BLaER1 (cell line): ENCODE results near the gene PHLDB2.

Experiments used
- H3K27ac ChIP-seq: shearing (Covaris generic); formaldehyde crosslinking; 2 replicates; pipeline ENCODE4 v1.8.1; 2022
- H3K27me3 ChIP-seq: shearing (Covaris generic); formaldehyde crosslinking; 2 replicates; pipeline ENCODE4 v1.8.1; 2022
- H3K36me3 ChIP-seq: shearing (Covaris generic); formaldehyde crosslinking; 2 replicates; pipeline ENCODE4 v1.8.1; 2022
- H3K4me1 ChIP-seq: shearing (Covaris generic); formaldehyde crosslinking; 2 replicates; pipeline ENCODE4 v1.8.1; 2022
- H3K4me2 ChIP-seq: shearing (Covaris generic); formaldehyde crosslinking; 2 replicates; pipeline ENCODE4 v1.8.1; 2022
- H3K4me3 ChIP-seq: shearing (Covaris generic); formaldehyde crosslinking; 2 replicates; pipeline ENCODE4 v1.8.1; 2022
- H3K9ac ChIP-seq: shearing (Covaris generic); formaldehyde crosslinking; 2 replicates; pipeline ENCODE4 v1.8.1; 2022
- H3K9me3 ChIP-seq: shearing (Covaris generic); formaldehyde crosslinking; 2 replicates; pipeline ENCODE4 v1.8.1; 2022
- H4K20me1 ChIP-seq: shearing (Covaris generic); formaldehyde crosslinking; 2 replicates; pipeline ENCODE4 v1.8.1; 2022
- Cebpa-rat ChIP-seq: shearing (Covaris generic); IDR thresholded peaks from 2 replicates; pipeline ENCODE4 v1.8.1; 2022

PHLDB2 gene

DNA sequence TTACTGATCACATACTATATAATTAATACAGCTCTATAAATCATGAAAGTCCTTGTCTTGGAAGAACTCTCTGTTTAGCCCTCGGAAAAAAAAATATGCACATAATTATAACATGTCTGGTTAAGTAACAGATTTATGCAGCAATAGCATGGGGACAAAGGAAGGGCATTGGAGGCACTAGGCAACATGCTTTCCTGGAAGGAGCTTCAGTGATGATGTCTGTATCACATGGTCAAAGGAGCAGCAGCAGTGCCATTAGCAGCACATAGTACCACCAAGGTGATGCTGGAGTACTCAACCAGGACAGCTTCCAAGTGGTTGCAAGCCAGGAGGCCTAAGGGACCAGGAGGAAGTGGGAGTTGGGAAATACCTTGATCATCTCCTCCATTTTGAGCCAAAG lies 36.3 kb upstream of the PHLDB2 start:
- no peak overlapping the region for H3K4me3 ChIP-seq
- H4K20me1 ChIP-seq = no peaks in the 10 kb centered on the region
- H3K27ac ChIP-seq = no peak overlapping the region
- TF ChIP-seq Cebpa-rat = no peak
- no peaks in the 10 kb centered on the region for H3K36me3 ChIP-seq
- no peak overlapping the region for H3K4me2 ChIP-seq
- no peaks in the 10 kb centered on the region for H3K27me3 ChIP-seq
- H3K4me1 ChIP-seq = peaks cover 18% of the 10 kb centered on the region
- peaks cover 24% of the 10 kb centered on the region for H3K9me3 ChIP-seq
- H3K9ac ChIP-seq = no peak overlapping the region

DNA sequence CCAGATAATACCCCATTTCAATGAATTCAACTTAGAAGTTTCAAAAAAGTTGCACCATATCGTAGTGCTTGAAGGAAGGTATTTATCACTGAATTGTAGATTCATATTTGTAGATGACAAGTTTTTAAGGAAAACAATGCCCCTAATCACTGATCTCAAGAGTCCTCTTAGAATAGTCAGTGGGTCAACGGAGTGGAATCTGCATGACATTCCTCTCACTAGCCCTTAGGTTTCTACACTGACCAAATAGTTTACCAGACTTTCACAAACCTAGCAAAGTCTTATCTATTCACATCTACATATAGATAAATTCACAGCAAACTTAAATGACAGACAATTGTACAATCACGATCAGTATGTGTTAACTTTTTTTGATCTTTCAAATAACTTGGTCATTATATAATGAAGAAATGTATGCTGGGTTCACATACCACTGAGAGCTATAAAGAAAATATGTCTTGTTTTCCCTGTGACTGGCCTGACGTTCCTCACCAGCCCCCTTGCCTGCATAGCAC lies 35.7 kb upstream of the PHLDB2 start:
- Histone ChIP-seq H3K27ac (no peak overlapping the region), H3K4me2 (no peak overlapping the region), H3K4me1 (peaks cover 18% of the 10 kb centered on the region), H3K9me3 (peaks cover 22% of the 10 kb centered on the region), H3K36me3 (no peaks in the 10 kb centered on the region), H3K9ac (no peak overlapping the region), H3K4me3 (no peak overlapping the region), H3K27me3 (no peaks in the 10 kb centered on the region), H4K20me1 (no peaks in the 10 kb centered on the region)
- TF ChIP-seq Cebpa-rat = no peak

DNA sequence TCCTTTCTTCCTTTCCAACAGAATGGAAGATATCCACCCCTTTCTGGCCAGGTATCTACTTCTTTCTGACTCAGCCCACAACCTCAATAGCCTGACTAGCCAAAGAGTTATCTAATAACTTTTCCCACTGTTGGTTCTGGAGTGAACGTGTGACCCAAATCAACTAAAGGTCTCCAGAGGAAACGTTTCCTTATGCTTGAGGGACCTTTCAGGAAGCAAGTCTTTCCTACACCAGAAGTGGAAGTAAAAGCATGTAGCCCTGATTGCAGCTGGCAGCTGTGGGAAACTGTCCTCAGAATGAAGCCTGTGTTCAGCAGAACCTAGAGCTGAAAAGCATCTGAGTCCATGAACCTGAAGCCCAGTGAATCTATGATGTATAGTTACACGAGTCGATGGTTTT lies 34.7 kb upstream of the PHLDB2 start:
- TF ChIP-seq Cebpa-rat = no peak

DNA sequence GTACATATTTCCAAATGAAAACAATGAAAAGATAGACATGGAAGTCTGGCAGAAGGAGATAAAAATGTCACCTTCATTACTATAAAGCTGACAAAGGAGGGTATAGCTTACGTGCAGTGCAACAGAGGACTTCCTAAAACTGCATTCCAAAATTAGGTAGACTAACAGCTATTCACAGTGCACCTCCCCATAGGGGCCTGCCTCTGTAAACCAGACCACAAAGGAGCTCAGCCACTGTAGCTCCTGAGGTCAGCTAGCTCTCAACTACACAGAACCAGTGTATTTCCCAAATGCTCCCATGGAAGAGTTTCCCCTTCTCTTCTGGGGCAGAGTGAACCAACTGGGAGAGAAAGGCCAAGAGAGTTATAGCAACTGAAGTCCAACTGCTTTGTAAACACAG lies 31.2 kb upstream of the PHLDB2 start:
- peaks cover 18% of the 10 kb centered on the region for H3K4me1 ChIP-seq
- H3K36me3 ChIP-seq = no peaks in the 10 kb centered on the region
- H3K4me3 ChIP-seq = no peak overlapping the region
- no peaks in the 10 kb centered on the region for H3K9me3 ChIP-seq
- no peaks in the 10 kb centered on the region for H4K20me1 ChIP-seq
- no peak overlapping the region for H3K4me2 ChIP-seq
- no peak for TF ChIP-seq Cebpa-rat
- H3K9ac ChIP-seq = no peak overlapping the region
- H3K27ac ChIP-seq = no peak overlapping the region
- no peaks in the 10 kb centered on the region for H3K27me3 ChIP-seq

More for the DNA sequence above, 34.7 kb upstream of the PHLDB2 start:
- Histone ChIP-seq H4K20me1 (no peaks in the 10 kb centered on the region), H3K9me3 (peaks cover 14% of the 10 kb centered on the region), H3K27ac (no peak overlapping the region), H3K4me2 (peak overlapping the region; percentile 20), H3K4me3 (no peak overlapping the region), H3K9ac (no peak overlapping the region), H3K4me1 (peaks cover 18% of the 10 kb centered on the region), H3K27me3 (no peaks in the 10 kb centered on the region), H3K36me3 (no peaks in the 10 kb centered on the region)

DNA sequence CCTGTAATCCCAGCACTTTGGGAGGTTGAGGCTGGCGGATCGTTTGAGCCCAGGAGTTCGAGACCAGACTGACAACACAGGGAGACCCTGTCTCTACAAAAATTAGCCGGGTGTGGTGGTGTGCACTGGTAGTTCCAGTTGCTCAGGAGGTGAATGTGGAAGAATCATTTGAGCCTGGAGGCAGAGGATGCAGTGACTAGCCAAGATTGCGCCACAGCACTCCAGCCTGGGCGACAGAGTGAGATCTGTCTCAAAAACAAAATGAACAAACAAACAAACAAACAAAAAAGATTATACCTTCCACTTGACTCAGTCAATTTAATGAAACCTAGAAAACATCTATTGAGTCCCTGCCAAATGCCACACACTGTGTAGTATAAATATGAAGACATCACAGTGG lies 30.5 kb upstream of the PHLDB2 start:
- H3K27ac ChIP-seq = no peak overlapping the region
- H3K4me1 ChIP-seq = peaks cover 18% of the 10 kb centered on the region

DNA sequence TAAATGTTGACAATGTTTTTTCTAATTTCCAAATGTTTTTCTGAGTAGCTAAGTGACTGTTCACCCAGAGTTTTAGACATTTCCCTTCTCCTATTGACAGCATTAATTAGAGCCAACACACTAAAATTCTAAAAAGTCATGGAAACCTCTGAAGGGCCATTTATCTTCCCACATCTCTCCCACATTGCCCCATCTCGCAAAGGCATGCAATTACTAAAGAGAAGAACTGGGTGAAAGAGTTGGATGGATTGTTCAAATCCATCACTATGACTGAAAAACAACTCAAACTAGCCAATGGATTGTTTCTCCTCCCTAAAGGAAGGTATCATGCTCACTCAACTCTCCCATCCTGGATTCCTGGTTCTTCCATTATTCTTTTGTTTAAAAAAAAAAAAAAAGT lies 30.0 kb upstream of the PHLDB2 start:
- Histone ChIP-seq H4K20me1 (no peaks in the 10 kb centered on the region), H3K4me3 (no peak overlapping the region), H3K27ac (no peak overlapping the region), H3K36me3 (no peaks in the 10 kb centered on the region), H3K27me3 (no peaks in the 10 kb centered on the region), H3K4me2 (no peak overlapping the region), H3K9ac (no peak overlapping the region), H3K9me3 (no peaks in the 10 kb centered on the region), H3K4me1 (peaks cover 15% of the 10 kb centered on the region)
- TF ChIP-seq Cebpa-rat = no peak

More for the DNA sequence above, 30.5 kb upstream of the PHLDB2 start:
- Histone ChIP-seq H3K4me2 (no peak overlapping the region), H3K27me3 (no peaks in the 10 kb centered on the region), H3K9ac (no peak overlapping the region), H4K20me1 (no peaks in the 10 kb centered on the region), H3K4me3 (no peak overlapping the region), H3K36me3 (no peaks in the 10 kb centered on the region), H3K9me3 (no peaks in the 10 kb centered on the region)
- TF ChIP-seq Cebpa-rat = no peak

DNA sequence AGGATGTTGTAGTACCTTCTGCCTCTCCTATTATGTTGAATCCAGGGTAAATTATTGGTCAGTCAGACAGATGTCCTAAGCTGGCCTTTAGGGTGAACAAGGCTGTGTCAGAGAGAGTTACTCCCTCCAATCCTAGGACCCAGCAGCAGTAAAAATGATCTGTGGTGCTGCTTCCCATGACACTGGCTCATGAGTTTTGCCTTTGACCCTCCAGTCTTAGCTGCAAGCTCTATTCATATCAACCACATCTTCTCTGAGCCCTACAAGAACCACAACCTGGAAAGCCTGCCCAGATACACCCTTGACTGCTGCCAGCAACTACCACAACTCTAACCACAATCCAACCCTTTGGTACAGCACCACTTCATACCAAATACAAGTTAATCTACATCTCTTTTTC lies 27.2 kb upstream of the PHLDB2 start:
- TF ChIP-seq Cebpa-rat = no peak
- H3K4me3 ChIP-seq = no peak overlapping the region

DNA sequence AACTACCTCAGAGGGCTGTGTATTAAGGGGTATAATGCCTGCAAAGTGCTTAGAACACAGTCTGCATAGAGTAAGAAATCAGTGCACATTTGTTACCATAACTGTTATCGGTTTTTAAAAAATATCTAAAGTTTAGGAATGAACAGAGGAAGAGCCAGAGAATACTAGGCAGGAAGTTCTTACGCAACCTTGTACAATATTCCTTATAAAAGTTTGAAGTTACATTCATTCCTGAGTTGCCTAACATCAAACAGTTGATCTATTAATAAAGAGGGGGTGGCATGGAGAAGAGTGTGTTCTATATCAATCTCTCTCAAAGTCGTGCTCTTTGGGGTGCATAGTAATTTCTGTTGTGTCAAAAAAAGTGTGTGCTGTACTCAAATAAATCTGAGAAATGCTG lies 22.0 kb upstream of the PHLDB2 start:
- TF ChIP-seq Cebpa-rat = no peak
- Histone ChIP-seq H4K20me1 (no peaks in the 10 kb centered on the region), H3K27me3 (no peaks in the 10 kb centered on the region), H3K4me3 (no peak overlapping the region), H3K4me2 (no peak overlapping the region), H3K9me3 (no peaks in the 10 kb centered on the region), H3K27ac (no peak overlapping the region), H3K36me3 (no peaks in the 10 kb centered on the region), H3K4me1 (no peaks in the 10 kb centered on the region), H3K9ac (no peak overlapping the region)

More for the DNA sequence above, 27.2 kb upstream of the PHLDB2 start:
- H3K9me3 ChIP-seq = no peaks in the 10 kb centered on the region
- H4K20me1 ChIP-seq = no peaks in the 10 kb centered on the region
- no peaks in the 10 kb centered on the region for H3K36me3 ChIP-seq
- no peak overlapping the region for H3K27ac ChIP-seq
- H3K9ac ChIP-seq = no peak overlapping the region
- no peak overlapping the region for H3K4me2 ChIP-seq
- no peaks in the 10 kb centered on the region for H3K27me3 ChIP-seq
- no peaks in the 10 kb centered on the region for H3K4me1 ChIP-seq

DNA sequence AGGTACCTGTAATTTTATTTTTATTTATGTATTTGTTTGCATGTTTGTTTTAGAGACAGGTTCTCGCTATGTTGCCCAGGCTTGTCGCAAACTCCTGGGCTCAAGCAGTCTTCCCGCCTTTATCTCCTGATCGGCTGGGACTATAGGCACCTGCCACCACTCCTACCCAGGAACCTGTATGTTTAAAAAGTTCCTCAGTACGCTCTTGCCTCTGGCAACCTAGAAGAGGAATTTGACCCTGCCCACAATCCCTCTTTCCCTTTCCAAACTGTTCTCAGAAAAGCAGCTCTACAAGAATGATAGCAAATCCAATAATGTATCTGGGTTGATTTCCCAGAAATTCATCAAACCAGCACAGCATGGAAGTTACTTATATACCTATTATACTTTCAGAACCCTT lies 20.9 kb upstream of the PHLDB2 start:
- no peaks in the 10 kb centered on the region for H3K27me3 ChIP-seq
- H3K9ac ChIP-seq = no peak overlapping the region
- no peaks in the 10 kb centered on the region for H3K4me1 ChIP-seq
- TF ChIP-seq Cebpa-rat = no peak
- no peak overlapping the region for H3K4me3 ChIP-seq
- H3K36me3 ChIP-seq = no peaks in the 10 kb centered on the region
- no peak overlapping the region for H3K27ac ChIP-seq
- H4K20me1 ChIP-seq = no peaks in the 10 kb centered on the region
- H3K4me2 ChIP-seq = no peak overlapping the region
- H3K9me3 ChIP-seq = no peaks in the 10 kb centered on the region

DNA sequence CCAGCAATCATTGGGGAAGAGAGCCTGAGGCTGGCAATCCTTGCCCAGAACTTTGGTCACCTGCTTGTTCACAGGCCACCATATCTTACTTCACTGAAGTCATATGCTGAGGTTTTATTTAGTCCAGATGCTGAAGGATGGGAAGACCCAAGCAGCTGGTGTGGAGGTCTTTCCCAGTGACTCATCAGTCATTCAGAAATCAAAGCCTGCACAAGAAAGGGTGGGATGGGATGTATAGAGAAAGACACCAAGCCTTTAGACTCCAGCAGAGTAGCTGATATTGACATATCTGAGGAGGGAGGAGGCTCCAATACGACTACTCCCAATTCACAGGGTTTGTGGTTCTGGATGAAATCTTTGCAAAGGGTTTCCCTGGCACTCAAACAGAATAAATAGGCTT lies 13.0 kb upstream of the PHLDB2 start:
- Histone ChIP-seq H4K20me1 (no peaks in the 10 kb centered on the region), H3K9ac (no peak overlapping the region), H3K4me1 (peaks cover 6% of the 10 kb centered on the region; the same call in 1 of the 2 replicates), H3K4me3 (no peak overlapping the region), H3K36me3 (no peaks in the 10 kb centered on the region), H3K9me3 (no peaks in the 10 kb centered on the region), H3K27me3 (no peaks in the 10 kb centered on the region), H3K27ac (no peak overlapping the region), H3K4me2 (no peak overlapping the region)
- no peak for TF ChIP-seq Cebpa-rat

DNA sequence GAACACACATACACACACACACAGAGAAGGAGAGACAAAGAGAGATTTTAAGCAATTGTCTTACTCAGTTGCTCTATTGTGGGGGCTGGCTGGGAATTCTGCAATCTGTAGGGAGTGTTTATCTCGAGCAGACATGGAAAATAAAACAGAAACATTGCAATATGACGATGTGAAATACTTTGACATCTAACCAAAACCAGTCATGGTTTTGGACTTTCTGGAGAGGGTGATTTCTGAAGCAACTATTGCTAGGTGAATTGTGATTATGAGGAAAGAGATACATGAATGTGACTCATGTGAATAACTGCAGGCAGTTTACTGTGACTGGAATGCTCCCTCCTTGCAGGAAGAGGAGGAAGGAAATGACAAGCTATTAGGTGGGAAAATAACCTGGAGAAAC lies 12.3 kb upstream of the PHLDB2 start:
- no peak for TF ChIP-seq Cebpa-rat
- no peak overlapping the region for H3K4me2 ChIP-seq
- no peak overlapping the region for H3K27ac ChIP-seq
- no peaks in the 10 kb centered on the region for H4K20me1 ChIP-seq
- peaks cover 11% of the 10 kb centered on the region; the same call in 1 of the 2 replicates for H3K4me1 ChIP-seq
- H3K27me3 ChIP-seq = no peaks in the 10 kb centered on the region
- no peak overlapping the region for H3K9ac ChIP-seq
- H3K9me3 ChIP-seq = no peaks in the 10 kb centered on the region
- H3K36me3 ChIP-seq = no peaks in the 10 kb centered on the region
- no peak overlapping the region for H3K4me3 ChIP-seq
